NCI-H1092 treated with DMSO at 0.1 percent for 48 hours (cell line): ENCODE measurements around the gene PAX6.

ENCODE experiments used
- DNase-seq: peaks from one replicate; lab custom pipeline; 2025; lab: John Stamatoyannopoulos, UW

PAX6 gene

DNA sequence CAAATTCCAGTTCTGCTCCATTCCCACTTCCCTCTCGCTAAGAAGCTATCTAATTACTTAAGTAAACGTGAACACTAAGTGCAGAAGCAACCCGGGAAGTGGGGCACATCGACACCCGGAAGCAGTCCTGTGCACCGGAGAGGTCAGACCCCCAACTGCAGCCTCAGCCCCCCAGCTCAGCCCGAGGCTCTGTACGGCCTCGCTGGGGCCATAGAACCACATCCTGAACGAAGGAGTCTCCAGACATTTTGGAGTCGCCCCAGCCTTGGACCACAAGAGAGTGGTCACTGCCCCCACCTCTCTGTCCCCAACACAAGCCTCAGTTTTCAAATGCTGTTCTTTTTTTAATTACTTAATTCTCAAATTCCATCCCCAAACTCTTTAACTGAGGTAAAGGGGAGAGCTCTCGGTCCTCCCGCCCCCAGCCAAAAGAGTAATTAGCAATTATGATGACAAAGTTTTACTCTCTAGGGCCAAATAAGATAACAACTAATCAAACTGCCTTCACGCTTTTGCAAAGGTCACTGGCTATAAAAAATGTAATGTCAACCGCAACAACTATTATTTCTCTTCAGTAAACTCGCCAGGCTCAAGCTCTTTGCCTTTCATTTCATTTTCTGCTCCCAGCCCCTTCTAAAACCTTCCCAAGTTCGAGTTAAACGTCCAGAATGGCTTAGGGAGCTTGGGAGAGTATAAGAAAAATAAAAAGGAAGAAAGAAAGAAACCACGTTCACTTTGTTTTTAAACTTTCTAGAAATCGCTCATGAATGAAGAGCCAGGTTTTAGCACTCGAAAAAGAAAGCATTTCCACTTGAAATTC is 2.2 kb downstream of the PAX6 start:
- DNase-seq: no peak

DNA sequence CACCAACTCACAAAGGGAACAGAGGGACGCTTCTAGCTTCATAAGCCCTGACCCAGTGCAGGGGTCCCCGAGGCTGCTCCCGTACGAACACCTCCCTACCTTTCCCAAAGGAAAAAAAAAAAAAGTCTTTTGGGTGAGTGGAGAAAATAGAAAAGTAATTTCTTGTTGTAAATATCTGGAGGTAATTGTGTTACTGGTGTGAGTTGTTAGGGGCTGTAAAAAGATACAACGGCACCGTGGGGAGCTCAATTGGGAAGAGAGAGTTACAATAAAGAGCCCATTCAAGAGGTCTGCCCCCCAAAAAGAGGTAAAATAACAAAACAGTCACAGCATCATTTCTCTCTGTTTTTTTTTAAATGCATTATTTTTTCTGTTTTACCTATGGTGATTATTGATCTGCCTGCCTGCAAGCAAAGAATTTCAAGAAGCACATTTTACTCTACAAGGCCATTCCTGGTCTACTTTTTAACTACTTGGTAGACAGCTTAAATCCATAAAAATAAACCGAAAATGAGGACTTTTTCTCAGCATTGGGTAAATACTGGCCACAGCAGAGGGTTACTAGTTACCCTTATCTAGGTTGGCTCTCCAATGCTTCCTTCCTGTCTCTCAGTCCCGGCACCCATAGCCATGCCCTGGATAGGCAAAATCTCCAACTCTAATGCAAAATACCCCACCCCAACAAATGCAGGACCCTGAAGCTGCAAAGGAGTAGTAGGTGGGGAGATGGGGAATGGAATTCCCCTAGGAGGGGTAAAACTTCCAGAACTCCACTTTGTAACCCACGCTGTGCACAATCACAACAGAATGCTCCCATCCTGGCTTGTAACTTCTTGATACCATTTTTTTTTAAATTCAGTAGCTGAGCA is 3.1 kb downstream of the PAX6 start:
- DNase-seq: no peak

DNA sequence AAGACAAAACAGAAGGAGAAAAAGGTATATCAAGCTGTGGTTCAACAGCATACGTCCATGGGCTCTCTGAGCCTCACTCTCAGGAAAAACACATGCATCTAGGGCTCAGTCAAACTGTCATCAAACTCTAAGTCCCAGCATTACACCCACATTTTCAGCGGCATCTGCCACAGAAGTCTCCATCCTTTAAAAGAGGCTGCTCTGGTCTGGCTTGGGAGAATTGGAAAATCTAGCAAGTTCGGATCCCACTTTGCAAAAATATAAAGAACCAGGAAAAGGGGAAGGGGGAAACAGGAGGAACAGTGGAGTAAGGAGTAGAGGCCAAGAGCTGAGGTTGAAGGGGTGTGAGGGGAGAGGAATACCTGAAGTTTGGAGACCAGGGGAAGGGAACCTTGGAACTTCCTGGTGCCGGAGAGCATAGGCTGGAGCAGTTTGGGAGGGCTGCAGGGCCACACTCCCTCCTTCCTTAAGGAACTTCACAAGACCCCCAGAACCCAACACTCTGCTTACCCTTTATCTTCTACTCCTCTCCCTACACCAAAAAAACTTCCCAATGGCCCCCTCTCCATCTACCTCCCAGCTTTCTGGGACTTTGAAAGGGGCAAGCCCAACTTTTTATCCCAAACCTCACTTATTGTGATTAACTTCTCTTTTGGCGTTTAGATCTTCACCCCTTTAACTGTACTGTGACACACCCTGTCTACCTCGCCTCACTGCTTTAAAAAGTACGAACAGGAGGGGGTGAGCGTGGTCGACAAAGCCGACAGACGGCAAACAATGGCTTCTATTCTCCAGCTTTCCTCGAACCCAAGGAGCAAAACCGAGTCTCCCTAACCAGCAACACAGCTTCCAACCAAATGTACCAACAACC is 4.0 kb downstream of the PAX6 start:
- no peak for DNase-seq

- DNase-seq: no peak
Observed at GRCh38 chr11:31806186-31806927, 4.8 kb downstream of the PAX6 start.

DNA sequence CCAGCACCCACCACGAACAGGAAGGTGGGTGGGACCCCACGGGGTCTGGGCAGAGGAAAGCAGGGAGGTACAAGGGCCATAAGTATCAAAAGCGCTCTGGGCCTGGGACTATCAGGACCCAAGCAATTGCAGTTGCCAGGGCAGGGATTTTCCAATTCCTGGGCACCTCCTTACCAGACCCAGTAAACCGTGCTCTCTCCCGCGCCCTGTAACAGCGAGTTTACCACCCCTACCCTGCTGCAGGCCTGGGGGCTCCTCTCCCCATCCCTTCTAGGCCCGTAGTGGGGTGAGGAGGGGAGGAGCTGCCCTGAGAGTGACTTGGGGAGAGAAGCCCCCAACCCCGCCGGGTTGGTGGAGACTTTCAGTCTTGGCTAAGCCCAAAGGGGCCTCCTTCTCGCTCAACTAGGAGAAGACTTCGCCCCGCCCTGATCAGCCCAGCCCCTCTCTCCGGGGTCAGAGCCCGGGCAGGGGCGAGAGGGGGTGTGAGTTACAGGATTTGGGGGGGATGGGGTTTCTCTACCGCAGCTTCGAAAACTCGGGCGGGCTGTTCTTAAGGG is 5.4 kb downstream of the PAX6 start:
- no peak for DNase-seq

DNA sequence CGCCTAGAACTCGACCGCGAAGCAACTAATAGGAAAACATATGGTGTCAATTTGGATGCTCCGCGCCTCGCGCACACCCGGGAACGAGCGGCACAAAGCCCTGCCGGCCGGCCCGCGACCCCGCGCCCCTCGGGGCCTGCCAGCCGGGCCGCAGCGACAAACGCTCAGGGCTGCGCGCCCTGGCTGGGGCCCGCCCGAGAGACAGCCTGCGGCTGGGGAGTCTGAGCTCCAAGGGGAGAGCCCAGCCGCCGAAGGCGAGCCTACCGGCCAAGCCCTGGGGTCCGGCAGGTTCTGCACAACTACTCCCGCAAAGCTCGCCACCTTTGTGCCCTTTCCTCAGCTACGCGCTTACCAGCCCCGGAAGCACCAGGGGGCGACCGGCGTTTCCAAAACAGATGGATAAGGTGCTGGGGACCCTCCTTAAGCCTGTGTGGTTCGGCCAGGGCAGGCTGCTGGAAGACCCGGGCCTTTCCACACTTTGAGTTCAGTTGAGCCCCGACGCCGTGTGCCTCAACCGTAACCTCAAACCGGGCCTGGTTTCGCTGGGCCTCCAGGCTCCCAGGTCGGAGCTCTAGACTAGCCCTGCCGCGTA is 6.0 kb downstream of the PAX6 start:
- DNase-seq: no peak

DNA sequence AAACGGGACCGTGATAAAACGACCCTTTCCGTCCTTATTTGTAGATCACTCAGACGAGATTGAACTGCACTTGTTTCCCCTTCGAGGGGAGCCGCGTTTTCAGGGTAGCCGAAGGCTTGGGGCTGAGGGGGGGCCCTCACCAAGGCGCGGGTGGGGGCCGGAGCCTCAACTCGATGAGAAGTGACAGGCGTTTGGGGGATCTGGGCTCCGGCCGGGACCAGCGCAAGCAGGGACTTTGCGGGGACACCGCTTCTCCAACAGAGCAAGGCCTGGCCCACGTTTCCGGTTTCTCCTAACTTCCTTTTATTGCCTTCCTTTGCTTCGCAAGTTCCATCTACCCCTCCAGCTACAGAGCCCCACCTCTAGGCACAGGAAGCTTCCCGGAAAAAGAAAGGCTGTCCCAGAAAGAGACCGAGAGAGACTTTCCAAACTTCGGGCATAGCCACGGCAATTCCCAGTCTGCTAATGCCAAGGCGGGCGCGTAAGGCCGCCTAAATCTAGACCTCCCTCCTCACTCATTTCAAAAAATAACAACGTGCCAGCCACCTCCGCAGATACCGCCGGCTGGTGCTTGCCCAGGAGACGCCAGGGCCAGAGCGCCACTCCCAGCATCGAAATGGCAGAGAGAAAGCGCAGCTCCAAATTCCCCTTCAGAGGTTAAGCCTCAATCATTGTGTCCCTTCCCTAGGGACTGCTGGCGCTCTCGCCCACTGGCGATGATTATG is 6.6 kb downstream of the PAX6 start:
- no peak for DNase-seq

GRCh38 chr11:31803813-31804311 is 7.3 kb downstream of the PAX6 start:
- no peak for DNase-seq

- no peak for DNase-seq
Observed at GRCh38 chr11:31802990-31803812, 7.9 kb downstream of the PAX6 start.

- no peak for DNase-seq
Observed at GRCh38 chr11:31802609-31802989, 8.5 kb downstream of the PAX6 start.

- DNase-seq: no peak
Observed at GRCh38 chr11:31802000-31802551, 9.0 kb downstream of the PAX6 start.

GRCh38 chr11:31801298-31801702 is 9.8 kb downstream of the PAX6 start:
- DNase-seq: no peak

- no peak for DNase-seq
Observed at GRCh38 chr11:31800398-31801265, 10.5 kb downstream of the PAX6 start.

DNA sequence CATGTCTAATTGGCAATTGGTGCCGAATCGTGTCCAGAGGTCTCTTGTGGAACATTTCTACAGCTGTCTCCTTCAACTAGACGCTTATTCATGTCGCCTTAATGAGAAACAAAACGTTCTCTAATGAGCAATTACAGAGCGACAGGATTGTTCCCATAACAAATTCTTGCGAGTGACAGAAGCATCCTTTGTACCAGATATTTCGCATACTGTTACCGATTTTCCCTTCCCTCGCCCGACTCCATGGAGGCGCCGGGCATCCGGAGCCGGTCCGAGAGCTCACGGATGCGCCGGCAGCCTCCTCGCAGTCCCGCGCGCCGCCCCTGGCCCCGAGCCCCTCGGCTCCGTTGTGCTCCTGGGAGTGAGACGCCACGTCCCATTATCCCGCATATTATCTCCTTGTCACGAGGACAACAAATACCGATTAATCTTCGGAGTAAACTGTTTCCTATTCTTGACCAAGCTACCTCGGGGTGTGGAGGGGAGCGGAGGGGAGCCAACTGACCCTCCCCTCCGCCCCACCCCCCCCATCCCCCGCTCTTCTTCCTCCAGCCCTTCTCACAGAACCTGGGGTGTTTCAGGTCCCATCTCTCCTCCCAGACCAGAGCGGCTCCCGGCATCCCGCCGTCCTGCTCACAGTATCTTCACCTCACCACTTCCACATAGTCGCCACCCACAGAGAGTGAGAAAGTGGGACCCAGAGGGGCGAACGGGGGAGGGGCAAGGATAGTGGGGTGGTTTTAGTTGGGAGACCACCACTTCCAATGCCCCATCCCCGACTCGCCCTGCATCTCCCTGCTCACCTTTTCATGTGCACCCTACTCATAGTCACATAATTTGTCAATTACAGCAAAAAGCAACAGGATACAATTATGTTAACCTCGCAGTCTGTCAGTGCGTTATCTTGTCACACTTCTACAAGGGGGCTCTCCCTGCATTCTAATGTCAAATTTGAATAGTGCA is 11.4 kb downstream of the PAX6 start:
- DNase-seq: no peak

DNA sequence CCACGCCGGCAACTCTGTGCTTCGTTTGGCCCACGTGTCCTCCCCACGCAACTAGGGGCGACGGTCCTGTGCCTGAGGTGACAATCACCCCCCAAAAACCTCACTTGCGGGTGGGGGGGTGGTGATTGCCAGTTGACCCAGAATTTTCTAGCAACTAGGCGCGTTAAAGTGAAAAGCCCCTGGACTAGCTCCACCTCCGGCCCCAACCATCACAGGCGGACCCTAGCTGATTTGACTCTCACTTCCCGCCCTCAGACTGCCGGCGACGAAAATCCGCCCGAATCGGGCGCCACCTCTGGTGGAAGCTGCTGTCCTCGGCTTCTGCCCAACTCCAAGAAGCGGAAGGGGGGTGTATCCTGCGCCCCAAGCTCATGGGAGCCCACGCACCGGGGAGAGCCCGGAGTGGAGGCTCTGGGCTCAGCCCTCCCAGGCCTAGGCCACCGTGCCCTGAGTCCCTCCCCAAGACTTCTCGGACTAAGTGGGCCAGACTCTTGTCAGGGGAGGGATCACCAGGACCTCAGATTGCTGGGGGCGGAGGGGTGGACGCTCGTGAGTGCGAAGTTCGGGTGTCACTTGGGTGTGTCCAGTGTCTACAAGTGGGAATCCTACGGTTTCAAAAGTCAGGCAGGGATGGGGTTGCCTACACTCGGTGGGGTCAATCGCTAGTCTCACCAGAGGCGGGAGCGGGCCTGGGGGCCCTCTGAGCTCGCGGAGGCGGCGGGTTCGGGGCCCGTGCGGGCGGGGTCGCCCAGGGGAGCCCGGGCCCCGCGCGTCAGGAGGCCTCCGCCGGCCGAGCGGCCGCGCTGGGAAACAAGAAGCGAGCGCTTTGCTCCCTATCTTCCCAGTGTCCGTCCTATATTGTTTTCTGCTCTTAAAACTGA is 12.3 kb downstream of the PAX6 start:
- no peak for DNase-seq
